Endometrial microvascular endothelial cells (primary cell): ENCODE measurements around the gene OR6J1. TPM values are rescaled to one million over a fixed set of nuclear protein-coding genes. Genes with fewer than 3 reads are reported as not detected.

Source experiments
- in situ Hi-C: cut with HindIII; loops from 2 replicates; pipeline ENCODE4 v1.10.0; 2017; ENCODE audit warnings: low sequenced_read_pairs, low pct_unique_long_range_greater_than_20kb; ENCODE audit errors: inconsistent ontology term
- total RNA-seq: library from RNA; depleted of rRNA; stranded (reverse); fragments of >200 nt; gene quantifications from one replicate; pipeline ENCODE4 v1.2.3, GENCODE V29; 2015; ENCODE audit errors: inconsistent ontology term

The OR6J1 gene
- total RNA-seq, 1 donor from 2014 or later = not detected

GRCh38 chr14:22614240-22614799, 29.8 kb downstream of the OR6J1 start:
- in situ Hi-C loops = no loop called here

GRCh38 chr14:22613736-22614239, 30.4 kb downstream of the OR6J1 start:
- in situ Hi-C loops = no loop called here

- in situ Hi-C loops = no loop called here
Measured at GRCh38 chr14:22613106-22613695, 31.0 kb downstream of the OR6J1 start.

DNA sequence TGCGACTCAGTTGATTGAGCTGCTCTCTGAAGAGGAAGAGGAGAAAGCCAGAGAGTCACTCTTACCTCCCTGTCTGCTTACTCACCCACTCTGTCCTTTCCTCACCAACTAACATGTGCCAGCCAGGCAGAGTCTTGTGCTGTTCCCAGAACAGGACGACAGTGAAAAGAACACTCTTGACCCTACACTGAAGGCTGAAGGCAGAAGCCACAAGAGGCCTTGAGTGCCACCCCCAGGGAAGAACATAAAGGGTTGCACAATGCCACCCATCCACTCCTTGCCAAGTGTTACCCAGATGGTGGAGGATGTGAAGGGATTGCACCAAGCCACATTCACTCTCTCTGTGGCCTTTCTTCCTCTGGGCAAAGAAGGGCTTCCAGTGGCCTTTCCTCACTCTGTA, 33.2 kb downstream of the OR6J1 start:
- in situ Hi-C loops = no loop called here

GRCh38 chr14:22607291-22607690, 36.9 kb downstream of the OR6J1 start:
- in situ Hi-C loops = no loop called here

DNA sequence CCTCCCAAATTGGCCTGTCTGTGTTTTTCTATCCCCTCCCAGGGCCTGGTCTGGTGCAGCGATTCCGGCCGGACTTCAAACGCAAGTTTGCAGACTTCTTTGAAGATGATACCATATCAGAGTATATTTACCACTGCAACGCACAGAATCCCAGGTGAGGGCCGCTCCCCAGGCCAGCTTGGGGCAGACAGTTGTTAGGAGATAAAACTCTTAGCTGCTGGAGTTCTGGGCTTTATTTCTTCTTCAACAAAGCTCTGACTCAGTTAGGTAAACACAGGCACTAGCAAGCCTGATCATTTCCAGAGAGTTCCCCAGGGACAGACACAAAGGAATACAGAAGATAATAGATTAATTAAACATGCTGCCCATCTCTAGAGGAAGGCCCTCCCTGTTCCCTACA, 37.8 kb downstream of the OR6J1 start:
- in situ Hi-C loops = no loop called here

DNA sequence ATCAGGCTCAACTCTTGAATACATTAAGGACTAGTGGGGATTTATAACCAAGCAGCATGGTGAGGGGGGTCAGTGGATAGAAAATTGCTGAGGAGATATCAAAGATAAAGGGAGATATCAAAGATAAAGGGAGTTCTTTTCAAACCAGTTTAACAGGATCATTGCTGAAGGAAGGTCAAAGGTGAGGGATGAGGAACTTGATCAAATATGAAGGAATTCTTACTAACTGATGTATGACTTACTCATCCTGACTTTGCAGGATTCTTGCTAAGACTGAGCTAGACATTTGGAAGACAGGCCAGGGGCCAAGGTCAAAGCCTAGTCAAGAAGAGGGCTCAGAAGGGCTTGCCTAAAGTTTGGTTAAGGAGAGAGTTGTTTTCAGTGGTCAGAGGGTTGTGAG, 41.3 kb downstream of the OR6J1 start:
- in situ Hi-C loops = no loop called here

DNA sequence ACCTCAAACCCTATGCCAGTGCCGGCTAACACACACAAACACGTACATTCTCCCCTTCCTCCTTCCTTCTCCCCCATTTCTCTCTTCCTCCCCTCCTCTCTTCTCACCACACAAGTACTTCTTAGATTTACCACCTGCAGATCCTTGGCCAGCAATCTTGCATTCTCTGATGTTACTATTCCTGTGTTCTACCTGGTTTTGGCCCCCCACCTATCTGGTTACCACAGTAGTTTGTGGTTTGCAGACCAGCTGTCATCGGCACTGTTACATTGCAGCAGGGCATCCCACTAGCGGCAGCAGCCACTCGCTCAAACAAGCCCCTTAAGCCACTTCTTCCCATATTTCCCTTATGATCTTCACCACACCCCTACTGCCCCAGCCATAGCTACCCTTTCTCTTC, 42.2 kb downstream of the OR6J1 start:
- in situ Hi-C loops = no loop called here

DNA sequence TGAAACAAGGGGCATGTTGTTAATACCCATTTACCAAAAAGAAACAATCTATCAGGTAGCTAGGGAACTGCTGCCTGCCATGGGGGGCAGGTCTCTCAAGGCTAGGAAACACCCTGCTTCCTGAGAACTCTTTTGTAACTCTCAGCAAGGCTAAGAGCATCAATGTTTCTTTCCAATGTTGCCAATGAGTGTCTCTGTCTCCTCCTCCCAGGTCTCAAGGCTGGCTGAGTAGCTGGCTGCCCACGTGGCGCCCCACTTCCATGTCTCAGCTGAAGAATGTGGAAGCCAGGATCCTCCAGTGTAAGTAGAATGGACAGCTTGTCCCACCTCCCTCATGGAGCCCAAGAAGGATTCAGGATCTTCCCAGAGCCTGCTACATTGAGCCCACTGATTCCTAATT, 42.7 kb downstream of the OR6J1 start:
- in situ Hi-C loops = no loop called here

GRCh38 chr14:22600027-22600426, 44.1 kb downstream of the OR6J1 start:
- in situ Hi-C loops = no loop called here

- in situ Hi-C loops = no loop called here
Measured at GRCh38 chr14:22599349-22599748, 44.8 kb downstream of the OR6J1 start.

DNA sequence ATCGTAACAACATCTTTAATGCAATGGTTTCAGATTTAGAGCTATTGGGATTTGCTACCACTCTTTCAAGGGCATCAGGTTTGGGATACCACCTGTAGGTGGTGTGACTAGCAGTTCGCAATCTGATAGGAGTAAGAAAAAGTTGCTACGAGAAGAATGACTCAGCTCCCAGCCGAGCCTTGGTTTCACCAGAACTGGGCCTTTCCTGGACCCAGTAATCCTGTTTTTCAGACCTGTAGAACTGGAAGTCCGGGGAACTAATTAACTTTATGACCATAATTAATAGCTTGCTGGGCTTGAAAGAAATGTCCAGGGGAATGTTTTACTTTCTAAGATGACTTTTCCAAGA, 45.3 kb downstream of the OR6J1 start:
- in situ Hi-C loops = no loop called here

- in situ Hi-C loops = no loop called here
Measured at GRCh38 chr14:22598099-22598895, 45.9 kb downstream of the OR6J1 start, which contains the start of gene ABHD4. Gene ABHD4 (plus strand): TSS chr14:22598300. CDS start chr14:22598307, 7 bp downstream.

- in situ Hi-C loops = no loop called here
Measured at GRCh38 chr14:22597771-22598098, 46.4 kb downstream of the OR6J1 start.

DNA sequence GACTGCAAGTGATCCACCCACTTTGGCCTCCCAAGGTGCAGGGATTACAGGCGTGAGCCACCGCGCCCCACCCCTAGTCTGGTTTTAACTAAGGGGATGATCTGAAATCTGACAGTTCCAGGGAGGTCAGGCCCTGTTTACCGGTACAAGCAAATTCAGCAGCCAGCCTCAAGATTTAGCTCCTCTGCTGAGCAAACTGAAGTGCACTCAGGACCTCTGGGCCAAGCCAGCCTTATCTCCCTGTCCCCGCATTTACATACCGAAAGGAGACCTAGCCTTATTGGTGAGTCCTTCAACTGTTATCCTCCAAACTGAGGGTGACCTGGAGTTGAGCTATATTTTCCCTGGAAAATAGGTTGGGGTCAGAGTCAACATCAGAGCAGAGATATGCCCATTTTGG, 46.9 kb downstream of the OR6J1 start:
- in situ Hi-C loops = no loop called here

DNA sequence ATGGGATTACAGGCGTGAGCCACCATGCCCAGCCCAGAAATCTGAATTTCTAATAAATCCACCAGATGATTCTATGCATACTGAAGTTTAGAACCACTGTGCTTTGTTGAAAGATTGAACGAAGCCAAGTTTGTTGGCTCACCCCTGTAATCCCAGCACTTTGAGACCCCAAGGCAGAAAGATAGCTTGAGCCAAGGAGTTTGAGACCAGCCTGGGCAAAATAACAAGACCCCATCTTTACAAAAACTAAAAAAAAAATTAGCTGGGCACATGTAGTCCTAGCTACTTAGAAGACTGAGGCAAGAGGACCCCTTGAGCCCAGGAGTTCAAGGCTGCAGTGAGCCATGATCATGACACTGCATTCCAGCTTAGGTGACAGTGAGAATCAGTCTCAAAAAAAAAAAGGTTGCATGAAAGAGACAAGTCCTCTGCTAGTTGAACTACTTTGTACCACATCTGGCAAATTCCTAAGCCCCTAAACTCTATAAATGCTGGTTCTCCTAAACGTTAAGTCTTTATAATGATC, 47.7 kb downstream of the OR6J1 start:
- in situ Hi-C loops = no loop called here

GRCh38 chr14:22594156-22594716, 49.9 kb downstream of the OR6J1 start:
- in situ Hi-C loops = no loop called here

DNA sequence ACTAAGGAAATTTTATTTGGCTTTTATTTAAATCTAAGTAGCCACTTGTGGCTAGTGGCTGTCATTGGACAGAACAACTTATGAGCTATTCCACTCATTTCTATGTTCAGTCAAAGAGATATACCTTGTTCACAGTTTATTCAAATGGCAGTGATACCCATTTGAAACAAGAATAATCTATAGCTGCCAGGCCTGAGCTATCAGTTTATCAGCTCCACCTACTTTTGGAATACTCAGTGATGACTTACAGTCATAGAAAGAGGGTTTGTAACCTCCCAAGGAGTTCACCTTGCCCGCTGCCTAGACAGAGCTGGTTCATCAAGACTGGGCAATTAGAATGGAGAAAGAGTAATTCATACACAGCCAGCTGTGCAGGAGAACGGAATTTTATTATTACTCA, 50.6 kb downstream of the OR6J1 start:
- in situ Hi-C loops = no loop called here

DNA sequence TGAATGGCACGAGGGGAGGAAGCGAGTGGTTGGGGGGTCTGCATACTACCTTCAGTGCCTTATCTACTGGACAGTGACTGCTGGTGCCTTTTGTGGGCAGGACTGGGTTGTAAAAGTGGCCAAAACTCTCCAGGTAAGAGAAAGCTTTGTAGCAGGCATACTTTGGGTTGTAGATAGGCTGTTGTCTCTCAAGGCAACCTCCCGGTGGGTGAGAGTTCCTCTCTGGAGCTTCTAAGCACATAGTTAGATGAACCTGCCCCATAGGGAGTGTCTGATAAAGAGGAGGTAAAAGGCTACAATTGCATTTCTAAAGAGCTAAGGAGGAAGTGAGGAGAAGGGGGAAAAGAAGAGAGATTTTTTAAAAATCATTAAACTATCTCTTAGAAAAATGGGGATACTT, 51.0 kb downstream of the OR6J1 start:
- in situ Hi-C loops = no loop called here
